ENCODE results near the gene MIX23.

DNA sequence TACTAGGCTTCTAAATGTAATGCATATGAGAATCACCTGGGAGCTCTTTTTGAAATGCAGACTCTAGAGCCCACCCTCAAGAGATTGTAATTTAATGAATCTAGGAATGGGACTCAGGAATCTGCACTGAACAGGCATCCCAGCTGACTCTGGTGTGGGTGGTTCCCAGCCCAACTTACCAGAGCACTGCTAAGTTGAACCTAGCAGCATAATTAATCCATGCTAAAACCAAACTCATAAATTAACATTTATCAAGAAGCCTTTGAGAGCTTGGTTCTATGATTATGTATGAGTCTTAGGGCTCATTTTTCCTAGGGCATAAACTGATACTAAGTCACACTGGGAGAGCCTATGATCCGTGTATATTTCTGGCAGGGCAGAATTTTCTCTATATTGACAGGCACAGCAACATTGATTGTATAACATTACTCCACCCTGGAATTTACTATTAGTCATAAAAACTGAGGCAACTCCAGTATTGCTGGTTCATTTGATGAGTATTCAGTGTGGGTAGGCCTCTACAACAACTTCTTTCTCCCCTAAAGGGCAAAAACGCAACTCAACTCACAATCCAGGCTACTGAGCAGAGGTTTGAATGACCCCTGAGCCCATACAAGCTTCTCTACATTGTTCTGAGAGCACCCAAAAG, 68.7 kb downstream of the MIX23 start:
- TF ChIP-seq CTCF (IDR thresholded peaks at IDR 0.05), result no peak
- TF ChIP-seq POLR2A (IDR thresholded peaks at IDR 0.05), result no peak
- TF ChIP-seq EP300 (IDR thresholded peaks at IDR 0.05), result no peak
- TF ChIP-seq POLR2AphosphoS5 (IDR thresholded peaks at IDR 0.05), result no peak

Data from suprapubic skin (tissue), 4 donors.